Effector CD4-positive, alpha-beta T cell (primary cell): ENCODE data around the gene RUNX1.

ENCODE experiments used
- DNase-seq: peaks from one replicate; pipeline ENCODE4 v3.0.0-alpha.2; 2020

RUNX1 gene

GRCh38 chr21:34989337-34990151 lies 59.6 kb downstream of the RUNX1 start:
- DNase-seq = no peak

DNA sequence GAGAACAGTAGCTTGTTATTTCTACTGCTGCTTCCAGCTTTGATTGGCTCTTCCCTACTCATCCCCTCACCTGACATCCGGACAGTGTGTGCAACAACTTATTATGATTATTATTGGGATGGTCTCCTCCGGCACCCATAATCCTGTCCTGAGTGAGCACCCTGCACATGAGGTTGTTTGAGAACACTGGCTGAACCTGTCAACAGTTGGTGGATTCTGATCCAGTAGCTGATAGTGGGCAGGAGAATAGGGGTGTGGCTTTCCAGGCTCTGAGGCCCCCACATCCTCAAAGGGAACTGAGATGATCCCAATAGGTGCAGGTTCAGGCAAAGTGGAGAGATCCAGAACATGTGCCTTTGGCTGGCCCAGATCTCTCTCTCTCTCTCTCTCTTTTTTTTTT lies 60.5 kb downstream of the RUNX1 start:
- DNase-seq = no peak

GRCh38 chr21:34988139-34988538 lies 61.0 kb downstream of the RUNX1 start:
- DNase-seq = no peak

DNA sequence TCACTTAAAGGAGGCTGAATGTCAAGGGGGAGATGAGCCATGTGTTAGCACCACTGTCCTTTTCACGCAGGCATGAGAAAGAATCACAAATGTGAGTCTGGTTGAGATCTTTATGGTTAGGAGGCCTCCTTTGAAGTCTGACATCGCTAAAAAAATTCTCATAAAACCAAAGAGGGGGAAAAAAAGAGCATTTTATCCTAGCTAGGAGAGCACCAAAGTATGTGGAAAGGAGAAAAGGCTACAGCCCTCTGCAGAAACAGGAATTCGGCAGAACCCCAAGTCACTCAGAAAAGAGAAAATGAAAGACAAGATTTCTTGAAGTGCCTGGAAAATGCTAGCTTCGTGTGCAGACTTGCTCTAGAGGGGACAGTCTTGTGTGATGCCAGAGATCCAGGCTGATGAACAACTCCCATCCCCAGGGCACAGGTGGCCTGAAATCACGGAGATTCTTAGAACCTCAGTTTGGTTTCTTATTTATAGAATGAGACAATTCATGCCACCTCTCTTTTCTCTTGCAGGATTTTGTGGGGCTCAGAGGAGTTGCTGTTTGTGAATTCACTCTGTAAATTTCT lies 61.5 kb downstream of the RUNX1 start:
- no peak for DNase-seq

DNA sequence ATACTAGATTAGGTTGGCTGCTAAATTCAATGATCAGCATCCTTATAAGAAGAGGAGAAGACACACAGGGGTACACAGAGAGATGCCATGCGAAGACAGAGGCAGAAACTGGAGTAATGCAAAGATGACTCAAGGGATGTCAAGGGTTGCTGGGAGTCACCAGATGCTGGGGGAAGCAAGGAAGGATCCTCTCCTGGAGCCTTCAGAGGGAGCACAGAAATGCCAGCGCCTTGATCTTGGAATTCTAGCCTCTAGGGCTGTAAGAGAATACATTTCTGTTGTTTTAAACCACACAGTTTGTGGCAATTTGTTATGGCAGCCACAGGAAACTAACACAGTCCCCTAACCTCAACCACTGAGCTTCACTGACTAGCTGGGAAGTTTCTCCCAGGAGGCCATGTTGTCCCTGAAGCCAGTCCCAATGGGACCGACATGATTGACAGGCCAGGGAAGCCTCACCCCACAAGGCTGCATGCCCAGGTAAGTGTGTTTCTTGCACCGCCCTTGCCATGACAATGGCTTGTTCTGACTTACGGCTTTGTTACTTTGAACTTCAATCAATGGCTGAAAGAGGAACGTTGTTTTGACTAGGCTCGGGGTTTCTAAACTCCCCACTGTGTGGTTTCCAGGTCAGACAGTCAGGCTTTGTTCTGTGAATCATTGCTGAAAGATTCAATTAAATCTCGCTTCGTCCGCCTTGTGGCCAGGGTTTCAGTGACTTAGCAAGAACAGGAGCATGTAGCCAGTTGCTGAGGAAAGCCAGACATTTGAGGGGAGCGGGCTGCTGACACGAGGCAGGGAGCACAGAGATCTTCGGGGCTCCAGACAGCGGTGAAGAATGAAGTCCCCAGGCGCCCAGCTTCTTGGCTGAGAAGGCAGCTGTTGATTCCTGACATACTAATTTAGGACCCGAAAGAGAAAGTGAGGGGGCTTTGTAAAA lies 62.3 kb downstream of the RUNX1 start:
- peak; percentile 59 for DNase-seq

DNA sequence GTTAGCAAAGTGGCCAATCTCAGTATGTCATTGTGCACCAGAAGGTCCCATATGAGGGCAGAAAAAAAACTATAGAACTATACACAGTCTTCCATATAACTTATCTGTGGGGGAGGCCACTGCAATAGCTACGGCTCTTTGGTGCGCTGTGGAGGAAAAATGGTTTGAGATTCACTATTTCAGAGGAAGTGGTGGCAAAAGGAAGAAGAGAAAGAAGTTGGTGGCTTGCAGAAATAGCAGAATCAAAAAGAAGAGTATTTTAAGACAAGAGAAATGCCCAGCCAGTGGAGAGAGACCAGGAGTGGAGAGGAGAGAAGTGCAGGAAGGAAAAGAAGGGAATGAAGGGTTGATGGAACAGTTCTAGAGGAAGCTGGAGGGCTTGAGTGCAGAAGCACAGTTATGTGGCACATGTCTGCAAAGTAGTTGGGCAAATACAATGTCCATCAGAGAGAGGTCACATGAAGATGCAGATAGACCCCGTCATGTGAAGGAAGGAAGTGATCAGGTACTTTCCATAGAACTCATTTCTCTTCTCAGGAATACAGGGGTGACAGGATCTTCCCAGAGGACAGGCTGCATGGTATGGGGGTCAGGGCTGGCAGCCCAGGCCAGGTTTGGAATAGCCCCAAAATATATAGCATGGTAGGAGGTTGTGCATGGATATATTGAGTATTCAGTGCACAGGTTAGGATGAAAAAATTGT lies 64.6 kb downstream of the RUNX1 start:
- DNase-seq = no peak

DNA sequence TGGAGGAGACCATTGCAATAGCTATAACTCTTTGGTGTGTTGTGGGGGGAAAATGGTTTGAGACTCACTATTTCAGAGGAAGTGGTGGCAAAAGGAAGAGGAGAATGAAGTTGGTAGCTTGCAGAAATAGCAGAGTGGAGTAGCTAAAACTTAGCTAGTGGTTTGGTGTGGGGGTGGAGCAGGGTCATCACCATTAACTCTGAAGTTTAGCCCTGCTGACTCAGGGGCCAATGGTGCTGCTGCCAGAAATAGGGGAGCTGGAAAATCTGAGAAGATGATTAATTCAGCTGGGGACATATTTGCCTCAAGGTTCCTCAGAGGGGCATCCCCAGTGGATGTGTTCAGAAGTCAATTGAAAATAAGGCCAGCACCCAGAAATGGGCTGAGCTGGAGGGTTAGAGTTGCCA lies 65.4 kb downstream of the RUNX1 start:
- no peak for DNase-seq

DNA sequence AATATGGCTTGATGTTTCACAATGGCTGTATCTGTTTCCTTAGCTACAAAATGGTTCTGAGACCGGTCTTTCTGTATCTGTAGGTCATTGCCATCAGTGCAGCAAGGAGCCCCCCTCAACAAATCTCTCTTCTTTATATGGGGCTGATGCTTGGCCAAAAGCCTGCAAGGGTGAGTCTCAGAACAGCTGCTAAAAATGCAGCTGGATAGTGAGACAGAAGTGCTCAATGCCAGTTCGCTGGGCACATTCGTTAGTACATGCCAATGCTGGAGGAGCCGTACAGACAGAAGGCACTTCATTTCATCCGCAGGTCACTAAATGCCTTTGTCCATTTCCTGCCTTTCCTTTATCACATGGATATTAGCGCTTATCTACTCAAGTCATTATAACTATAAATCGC lies 67.3 kb downstream of the RUNX1 start:
- DNase-seq = no peak

GRCh38 chr21:34980423-34981115 lies 68.5 kb downstream of the RUNX1 start:
- no peak for DNase-seq

DNA sequence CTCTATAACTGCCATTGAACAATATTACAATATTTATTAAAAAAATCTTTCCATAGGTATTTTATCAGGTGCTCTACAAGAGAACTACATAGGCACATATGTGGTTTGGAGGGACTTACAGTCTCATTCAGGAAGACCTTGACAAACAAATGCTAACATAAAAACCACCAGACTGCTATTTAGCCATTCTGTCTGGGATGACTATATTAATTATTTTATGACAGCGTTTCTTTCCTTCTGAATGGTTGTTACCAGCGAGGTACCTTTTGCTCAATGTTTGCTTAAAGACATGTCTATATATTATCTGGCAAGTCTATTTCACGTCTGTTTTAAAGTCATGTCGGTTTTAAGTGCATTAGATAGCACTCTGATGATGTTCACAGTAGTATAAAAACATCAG lies 69.7 kb downstream of the RUNX1 start:
- no peak for DNase-seq

- no peak for DNase-seq
Observed at GRCh38 chr21:34977333-34977732, 71.8 kb downstream of the RUNX1 start.

- DNase-seq = peak; percentile 25
Observed at GRCh38 chr21:34974162-34974981, 74.7 kb downstream of the RUNX1 start.

GRCh38 chr21:34973685-34974084 lies 75.4 kb downstream of the RUNX1 start:
- no peak for DNase-seq

DNA sequence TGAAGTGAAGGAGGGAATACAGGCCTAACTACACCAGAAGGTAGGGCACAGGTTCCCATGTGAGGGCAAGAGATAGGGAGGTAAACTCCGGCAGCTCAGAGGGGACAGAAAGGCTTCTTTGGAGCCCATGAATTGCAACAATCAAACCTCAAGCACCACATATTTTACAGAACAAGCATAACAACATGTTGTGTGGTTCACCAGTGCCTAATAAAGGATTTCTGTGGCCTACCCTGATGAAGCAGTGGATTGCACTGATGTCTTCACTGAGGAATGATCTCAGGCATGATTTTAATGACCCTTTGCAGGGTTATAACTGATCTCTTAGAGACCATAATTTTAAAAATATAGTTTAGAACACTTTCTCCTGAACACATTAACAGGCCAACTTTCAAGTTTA lies 77.4 kb downstream of the RUNX1 start:
- DNase-seq = no peak

DNA sequence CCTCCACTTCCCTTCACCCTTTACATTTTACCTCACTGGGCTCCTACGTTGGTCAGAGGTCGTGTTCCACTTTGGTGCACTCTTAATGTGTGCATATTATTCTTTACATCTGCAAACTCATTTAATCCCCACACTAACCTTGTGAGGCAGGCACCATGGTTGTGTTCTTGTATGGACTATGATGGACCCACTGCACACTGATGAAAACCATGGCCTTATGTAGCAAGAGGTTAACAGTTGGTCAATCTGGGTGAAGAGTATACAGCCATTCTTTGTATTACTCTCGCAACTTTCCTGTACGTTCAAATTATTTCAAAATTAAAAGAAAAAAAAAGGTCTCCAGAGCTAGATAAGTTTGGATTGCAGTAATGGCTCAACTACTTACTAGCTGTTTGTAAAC lies 78.5 kb downstream of the RUNX1 start:
- no peak for DNase-seq

DNA sequence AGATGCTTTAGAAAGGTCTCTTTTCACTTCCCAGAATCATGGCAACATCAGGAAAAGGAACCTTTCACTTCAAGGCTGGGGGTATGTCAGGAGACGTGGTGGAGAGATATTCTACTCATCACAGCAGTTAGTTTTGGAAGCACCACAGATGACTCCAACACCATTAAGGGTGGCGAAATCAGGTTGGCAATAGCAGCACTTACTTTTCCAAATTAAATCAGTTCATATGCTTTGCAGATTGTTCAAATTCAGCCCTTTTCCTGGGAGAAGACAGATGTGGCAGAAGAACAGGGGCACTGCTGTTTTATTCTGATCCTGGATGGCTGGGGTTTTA lies 79.0 kb downstream of the RUNX1 start:
- no peak for DNase-seq

GRCh38 chr21:34969423-34970166 lies 79.5 kb downstream of the RUNX1 start:
- no peak for DNase-seq

GRCh38 chr21:34968414-34969333 lies 80.4 kb downstream of the RUNX1 start:
- no peak for DNase-seq

DNA sequence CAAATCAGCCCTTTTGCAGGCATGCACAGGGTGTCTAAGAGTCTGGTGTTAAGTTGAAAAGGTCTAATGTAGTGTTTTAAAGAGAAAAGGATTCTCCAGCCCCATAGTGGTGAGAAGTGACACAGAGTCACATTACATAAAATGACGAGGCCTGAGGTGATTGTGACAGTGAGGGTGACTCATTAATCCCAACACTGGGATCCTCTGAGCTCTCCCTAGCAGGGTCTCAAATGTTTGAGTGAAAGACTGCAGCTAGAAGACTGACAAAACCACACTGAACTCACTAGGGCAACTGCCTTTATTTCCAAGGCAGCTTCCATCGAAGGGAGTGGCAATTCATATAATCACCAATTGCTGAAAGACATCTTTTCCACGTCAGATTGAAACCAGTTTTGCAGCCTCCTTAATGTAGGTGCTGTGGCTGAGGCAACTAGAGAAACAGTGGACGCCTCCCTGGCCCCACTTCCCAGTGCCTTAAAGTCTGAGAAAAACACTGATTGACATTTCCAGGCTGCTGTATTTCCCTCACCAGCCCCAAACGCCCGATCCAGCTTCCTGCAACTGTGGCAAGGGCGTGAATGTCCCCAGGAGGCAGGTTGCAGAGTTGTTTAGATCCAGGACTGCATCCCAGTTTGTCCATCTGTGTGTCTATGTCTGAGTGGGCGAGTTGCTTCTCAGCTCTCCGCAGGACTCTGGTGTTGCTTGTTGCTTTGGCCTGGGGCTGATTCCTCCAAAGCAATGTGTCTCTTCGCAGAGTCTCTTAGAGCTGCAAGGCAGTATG lies 81.4 kb downstream of the RUNX1 start:
- no peak for DNase-seq
